Trophoblast cell (in vitro differentiated cells and primary cell): ENCODE results near the gene ZFYVE1.

Source experiments
- DNase-seq, 2 donors: peaks; one replicate each; pipeline ENCODE4 v3.0.0-alpha.2; 2016
- H2AFZ ChIP-seq: 2 replicates; pipeline ENCODE4 v1.6.1; 2013; ENCODE audit warnings: low read length, moderate library complexity, mild to moderate bottlenecking; ENCODE audit not compliant: insufficient read depth, poor library complexity
- H2AK5ac ChIP-seq: 2 replicates; pipeline ENCODE4 v1.6.1; 2013; ENCODE audit warnings: mild to moderate bottlenecking, low read length
- H2BK120ac ChIP-seq: 2 replicates; pipeline ENCODE4 v1.6.1; 2013; ENCODE audit warnings: low read length, mild to moderate bottlenecking, moderate library complexity; ENCODE audit not compliant: insufficient read depth, poor library complexity
- H2BK12ac ChIP-seq: 2 replicates; pipeline ENCODE4 v1.6.1; 2013; ENCODE audit warnings: mild to moderate bottlenecking, low read length, moderate library complexity
- H2BK5ac ChIP-seq: 2 replicates; pipeline ENCODE4 v1.6.1; 2013; ENCODE audit warnings: low read length, low read depth, moderate library complexity, mild to moderate bottlenecking; ENCODE audit not compliant: poor library complexity
- H3K14ac ChIP-seq: 2 replicates; pipeline ENCODE4 v1.6.1; 2013; ENCODE audit warnings: mild to moderate bottlenecking, low read length
- H3K18ac ChIP-seq: 2 replicates; pipeline ENCODE4 v1.6.1; 2013; ENCODE audit warnings: mild to moderate bottlenecking, low read length
- H3K23ac ChIP-seq: 2 replicates; pipeline ENCODE4 v1.6.1; 2013; ENCODE audit warnings: low read length
- H3K27ac ChIP-seq: 2 replicates; pipeline ENCODE4 v1.5.1; 2013; ENCODE audit warnings: low read depth, mild to moderate bottlenecking, inconsistent platforms, low read length, moderate library complexity
- H3K27me3 ChIP-seq: 2 replicates; pipeline ENCODE4 v1.6.1; 2013; ENCODE audit warnings: inconsistent platforms, mild to moderate bottlenecking, low read length, moderate library complexity; ENCODE audit not compliant: insufficient read depth
- H3K36me3 ChIP-seq, 2 experiments: 1 replicate in 1 of 2; 2 replicates in 1 of 2; pipeline ENCODE4 v1.6.1; 2013; ENCODE audit warnings: low read length in 2 of 2, mild to moderate bottlenecking in 2 of 2, moderate library complexity in 1 of 2; ENCODE audit not compliant: insufficient read depth in 2 of 2, control insufficient read depth in 1 of 2
- H3K4ac ChIP-seq: 2 replicates; pipeline ENCODE4 v1.6.1; 2013; ENCODE audit warnings: low read depth, mild to moderate bottlenecking, low read length, moderate library complexity
- H3K4me1 ChIP-seq, 2 experiments: 1 replicate in 1 of 2; 2 replicates in 1 of 2; pipeline ENCODE4 v1.6.1; 2013; ENCODE audit warnings: low read length in 2 of 2, mild to moderate bottlenecking in 2 of 2, moderate library complexity in 1 of 2; ENCODE audit not compliant: insufficient read depth in 2 of 2, control insufficient read depth in 1 of 2
- H3K4me2 ChIP-seq: 2 replicates; pipeline ENCODE4 v1.6.1; 2013; ENCODE audit warnings: inconsistent platforms, mild to moderate bottlenecking, low read length, moderate library complexity
- H3K4me3 ChIP-seq: 2 replicates; pipeline ENCODE4 v1.5.1; 2013; ENCODE audit warnings: mild to moderate bottlenecking, low read depth, low read length, inconsistent platforms
- H3K79me1 ChIP-seq: one replicate; pipeline ENCODE4 v1.6.1; 2013; ENCODE audit warnings: low read length
- H3K79me2 ChIP-seq: 2 replicates; pipeline ENCODE4 v1.6.1; 2013; ENCODE audit warnings: low read length, mild to moderate bottlenecking; ENCODE audit not compliant: control insufficient read depth, insufficient read depth, poor library complexity
- H3K9ac ChIP-seq: 2 replicates; pipeline ENCODE4 v1.6.1; 2013; ENCODE audit warnings: mild to moderate bottlenecking, low read length
- H3K9me3 ChIP-seq: 2 replicates; pipeline ENCODE4 v1.6.1; 2013; ENCODE audit warnings: low read depth, mild to moderate bottlenecking, control low read depth, inconsistent platforms, low read length; ENCODE audit not compliant: insufficient read depth
- H4K12ac ChIP-seq: 2 replicates; pipeline ENCODE4 v1.6.1; 2013; ENCODE audit warnings: low read depth, mild to moderate bottlenecking, low read length, moderate library complexity
- H4K8ac ChIP-seq: 2 replicates; pipeline ENCODE4 v1.6.1; 2013; ENCODE audit warnings: low read depth, mild to moderate bottlenecking, low read length, moderate library complexity
- H4K91ac ChIP-seq: one replicate; pipeline ENCODE4 v1.6.1; 2013; ENCODE audit warnings: low read depth, mild to moderate bottlenecking, low read length, moderate library complexity
- WGBS: extraction: QIAGEN DNeasy Blood & Tissue Kit; methylation state at CpG from one replicate; pipeline ENCODE4 v1.1.7; 2013; ENCODE audit warnings: missing lambda C conversion rate; ENCODE audit not compliant: insufficient read length, insufficient coverage; ENCODE audit errors: extremely low coverage; 5-methylcytosine and 5-hydroxymethylcytosine counted together

The ZFYVE1 gene

GRCh38 chr14:72947366-72948160 lies 79.3 kb downstream of the ZFYVE1 start:
- H4K12ac ChIP-seq = no peak overlapping the region
- H2AK5ac ChIP-seq = no peak overlapping the region
- H4K91ac ChIP-seq = no peak overlapping the region
- no peak overlapping the region for H3K23ac ChIP-seq
- no peaks in the 10 kb centered on the region for H3K79me2 ChIP-seq
- peaks cover 40 to 50% of the 10 kb centered on the region in 2 experiments for H3K36me3 ChIP-seq
- no peak overlapping the region for H3K18ac ChIP-seq
- WGBS = no CpG with 5 or more reads among the region's 9 CpGs
- no peak overlapping the region for H3K27ac ChIP-seq
- H2BK120ac ChIP-seq = no peak overlapping the region
- no peak overlapping the region for H2BK5ac ChIP-seq
- no peak overlapping the region for H3K9ac ChIP-seq
- H3K14ac ChIP-seq = no peak overlapping the region
- no peaks in the 10 kb centered on the region for H3K9me3 ChIP-seq
- H3K27me3 ChIP-seq = no peaks in the 10 kb centered on the region
- H3K4ac ChIP-seq = no peak overlapping the region
- no peak overlapping the region for H4K8ac ChIP-seq
- DNase-seq = no peak
- H2AFZ ChIP-seq = no peak overlapping the region
- H2BK12ac ChIP-seq = no peak overlapping the region
- no peaks in the 10 kb centered on the region for H3K79me1 ChIP-seq
- no peak overlapping the region for H3K4me2 ChIP-seq
- no peaks in the 10 kb centered on the region for H3K4me1 ChIP-seq
- no peak overlapping the region for H3K4me3 ChIP-seq

- H3K23ac ChIP-seq = no peak overlapping the region
- no peaks in the 10 kb centered on the region for H3K79me2 ChIP-seq
- no peak overlapping the region for H2AFZ ChIP-seq
Observed at GRCh38 chr14:72946491-72946890, 80.4 kb downstream of the ZFYVE1 start.

DNA sequence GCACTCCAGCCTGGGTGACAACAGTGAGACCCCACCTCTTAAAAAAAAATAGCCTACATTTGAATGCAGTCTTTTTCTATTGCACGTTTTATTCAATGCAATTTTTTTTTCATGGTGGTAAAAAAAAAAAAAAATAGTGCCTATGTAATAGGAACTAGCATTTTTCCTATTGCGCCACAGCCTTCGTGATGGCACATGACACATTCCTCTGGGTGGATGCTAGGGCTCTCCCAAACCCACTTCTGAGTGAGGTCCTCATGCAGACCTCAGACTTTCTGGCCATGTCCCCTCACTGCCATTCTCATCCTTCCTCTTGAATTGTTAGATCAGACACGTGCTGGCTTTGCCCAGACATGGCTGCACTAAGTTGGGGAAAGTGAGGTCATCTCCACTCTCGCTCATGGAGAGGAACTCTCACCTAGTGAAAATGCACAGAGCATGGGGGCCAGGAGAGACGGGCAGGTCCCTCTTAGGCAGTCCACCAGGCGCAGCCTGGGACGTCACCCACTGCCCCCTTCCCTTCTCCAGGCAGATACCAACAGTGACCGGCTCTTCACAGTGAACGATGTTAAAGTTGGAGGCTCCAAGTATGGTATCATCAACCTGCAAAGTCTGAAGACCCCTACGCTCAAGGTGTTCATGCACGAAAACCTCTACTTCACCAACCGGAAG lies 81.4 kb downstream of the ZFYVE1 start:
- no peak overlapping the region for H3K27ac ChIP-seq
- no peak overlapping the region for H2AFZ ChIP-seq
- H3K9me3 ChIP-seq = no peaks in the 10 kb centered on the region
- H3K4me3 ChIP-seq = no peak overlapping the region
- no peak overlapping the region for H3K18ac ChIP-seq
- no peaks in the 10 kb centered on the region for H3K79me1 ChIP-seq
- no peak overlapping the region for H2BK12ac ChIP-seq
- H2BK120ac ChIP-seq = no peak overlapping the region
- no peaks in the 10 kb centered on the region for H3K27me3 ChIP-seq
- no peak overlapping the region for H4K12ac ChIP-seq
- WGBS = no CpG with 5 or more reads among the region's 13 CpGs
- H3K9ac ChIP-seq = no peak overlapping the region
- no peak overlapping the region for H4K8ac ChIP-seq
- H2AK5ac ChIP-seq = no peak overlapping the region
- no peak overlapping the region for H4K91ac ChIP-seq
- H3K23ac ChIP-seq = no peak overlapping the region
- DNase-seq = no peak
- H3K4ac ChIP-seq = no peak overlapping the region
- H3K14ac ChIP-seq = no peak overlapping the region
- H3K79me2 ChIP-seq = no peaks in the 10 kb centered on the region
- no peak overlapping the region for H2BK5ac ChIP-seq
- no peak overlapping the region for H3K4me2 ChIP-seq
- peaks cover 41 to 53% of the 10 kb centered on the region in 2 experiments for H3K36me3 ChIP-seq
- H3K4me1 ChIP-seq = no peaks in the 10 kb centered on the region

More at GRCh38 chr14:72946491-72946890, 80.4 kb downstream of the ZFYVE1 start:
- Histone ChIP-seq H2BK5ac (no peak overlapping the region), H2BK120ac (no peak overlapping the region), H4K91ac (no peak overlapping the region), H3K14ac (no peak overlapping the region), H2AK5ac (no peak overlapping the region), H3K4ac (no peak overlapping the region), H3K79me1 (no peaks in the 10 kb centered on the region), H2BK12ac (no peak overlapping the region), H3K27me3 (no peaks in the 10 kb centered on the region), H3K27ac (no peak overlapping the region), H4K12ac (no peak overlapping the region), H3K36me3 (peaks cover 39 to 50% of the 10 kb centered on the region in 2 experiments), H3K4me1 (no peaks in the 10 kb centered on the region), H3K4me2 (no peak overlapping the region), H3K18ac (no peak overlapping the region), H3K9me3 (no peaks in the 10 kb centered on the region), H4K8ac (no peak overlapping the region), H3K4me3 (no peak overlapping the region), H3K9ac (no peak overlapping the region)
- DNase-seq = no peak
- no CpG with 5 or more reads among the region's 8 CpGs for WGBS

- Histone ChIP-seq H3K9me3 (no peaks in the 10 kb centered on the region), H2BK5ac (no peak overlapping the region), H4K91ac (no peak overlapping the region), H3K14ac (no peak overlapping the region), H3K27ac (no peak overlapping the region), H2AK5ac (no peak overlapping the region), H3K4ac (no peak overlapping the region), H3K27me3 (no peaks in the 10 kb centered on the region), H3K36me3 (peaks cover 45 to 55% of the 10 kb centered on the region in 2 experiments), H3K79me2 (no peaks in the 10 kb centered on the region), H2BK12ac (no peak overlapping the region), H3K9ac (no peak overlapping the region), H3K4me2 (no peak overlapping the region), H3K79me1 (no peaks in the 10 kb centered on the region), H3K23ac (no peak overlapping the region), H3K4me3 (no peak overlapping the region), H3K18ac (no peak overlapping the region), H2AFZ (no peak overlapping the region), H4K12ac (no peak overlapping the region), H2BK120ac (no peak overlapping the region), H4K8ac (no peak overlapping the region), H3K4me1 (no peaks in the 10 kb centered on the region)
- no CpG with 5 or more reads among the region's 13 CpGs for WGBS
- no peak for DNase-seq
Observed at GRCh38 chr14:72943876-72944430, 83.0 kb downstream of the ZFYVE1 start.
